Right forelimb (tissue), 1 donor: ENCODE data around the gene EMC1.
A peak's percentile ranks its signal among the peaks of the same experiment; 100 is the strongest.

Source experiments
- DNase-seq: peaks from one replicate; pipeline ENCODE4 v3.0.0-alpha.2; 2018

EMC1 gene

DNA sequence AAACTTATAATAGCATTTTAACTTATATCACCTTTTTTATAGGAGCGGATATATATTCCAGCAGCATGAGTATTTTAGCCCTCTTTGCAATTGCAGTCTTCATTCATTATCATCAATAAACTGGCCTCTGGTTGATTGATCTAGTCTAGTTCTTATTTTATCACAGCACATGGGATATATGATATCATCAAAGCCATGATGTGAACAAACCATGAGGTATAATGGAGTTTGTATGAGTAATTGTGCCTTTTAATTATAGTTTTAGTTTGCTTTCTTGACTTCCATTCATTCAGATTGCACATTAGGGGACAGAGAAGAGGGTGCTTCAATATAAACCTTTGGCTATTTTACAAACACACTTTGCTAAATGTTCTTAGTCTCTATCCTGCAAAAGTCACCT lies 37.7 kb downstream of the EMC1 start:
- no peak for DNase-seq

DNA sequence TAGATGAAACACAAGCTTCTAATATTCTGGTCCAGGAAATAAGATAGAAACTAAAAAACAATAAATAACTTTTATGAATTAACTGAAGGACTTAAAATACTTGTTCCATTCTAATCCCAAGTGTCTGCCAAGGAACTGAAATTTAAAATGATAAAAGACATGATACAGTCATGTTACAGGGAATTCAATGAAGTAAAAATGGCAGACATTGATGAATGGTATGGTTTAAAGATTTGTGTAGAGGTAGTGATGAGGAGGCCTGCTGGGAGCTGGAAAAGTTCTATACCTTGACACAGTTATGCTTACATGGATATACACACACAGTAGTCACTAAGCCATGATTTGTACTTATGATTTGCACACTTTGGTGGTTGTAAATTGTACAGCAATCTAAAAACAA lies 39.2 kb downstream of the EMC1 start:
- no peak for DNase-seq

DNA sequence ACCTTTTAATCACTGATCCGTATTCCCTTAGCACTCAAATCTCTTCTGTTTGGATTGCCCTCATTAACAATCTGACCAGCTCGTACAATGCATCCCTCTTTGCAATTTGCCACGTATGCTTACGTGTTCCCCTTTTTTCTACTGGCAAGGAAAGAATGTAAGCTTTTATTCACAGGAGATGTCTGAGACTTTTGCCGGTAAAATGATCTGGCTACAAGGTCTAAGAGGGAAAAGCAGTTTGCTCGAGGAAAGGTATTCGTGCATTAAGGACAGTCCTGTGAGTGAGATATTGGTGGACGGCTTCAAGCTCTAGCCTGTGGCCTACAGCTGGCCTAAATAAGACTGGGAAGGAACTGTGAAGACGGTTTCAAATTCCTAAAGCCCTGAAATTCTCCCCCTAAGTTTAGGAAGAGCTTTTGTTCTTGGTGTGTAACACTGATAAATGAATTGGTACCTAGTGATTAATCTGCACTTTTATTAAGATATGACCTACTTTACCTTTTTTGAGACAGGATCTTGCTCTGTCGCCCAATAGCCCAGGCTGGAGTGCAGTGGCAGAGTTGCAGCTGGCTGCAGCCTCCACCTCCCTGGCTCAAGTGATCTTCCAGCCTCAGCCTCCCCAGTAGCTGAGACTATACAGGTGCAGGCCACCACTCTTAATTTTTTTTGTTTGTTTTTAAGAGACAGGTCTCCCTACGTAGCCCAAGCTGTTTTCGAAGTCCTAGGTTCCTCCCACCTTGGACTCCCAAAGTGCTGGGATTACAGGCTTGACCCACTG lies 40.4 kb downstream of the EMC1 start:
- peak; percentile 43 for DNase-seq

DNA sequence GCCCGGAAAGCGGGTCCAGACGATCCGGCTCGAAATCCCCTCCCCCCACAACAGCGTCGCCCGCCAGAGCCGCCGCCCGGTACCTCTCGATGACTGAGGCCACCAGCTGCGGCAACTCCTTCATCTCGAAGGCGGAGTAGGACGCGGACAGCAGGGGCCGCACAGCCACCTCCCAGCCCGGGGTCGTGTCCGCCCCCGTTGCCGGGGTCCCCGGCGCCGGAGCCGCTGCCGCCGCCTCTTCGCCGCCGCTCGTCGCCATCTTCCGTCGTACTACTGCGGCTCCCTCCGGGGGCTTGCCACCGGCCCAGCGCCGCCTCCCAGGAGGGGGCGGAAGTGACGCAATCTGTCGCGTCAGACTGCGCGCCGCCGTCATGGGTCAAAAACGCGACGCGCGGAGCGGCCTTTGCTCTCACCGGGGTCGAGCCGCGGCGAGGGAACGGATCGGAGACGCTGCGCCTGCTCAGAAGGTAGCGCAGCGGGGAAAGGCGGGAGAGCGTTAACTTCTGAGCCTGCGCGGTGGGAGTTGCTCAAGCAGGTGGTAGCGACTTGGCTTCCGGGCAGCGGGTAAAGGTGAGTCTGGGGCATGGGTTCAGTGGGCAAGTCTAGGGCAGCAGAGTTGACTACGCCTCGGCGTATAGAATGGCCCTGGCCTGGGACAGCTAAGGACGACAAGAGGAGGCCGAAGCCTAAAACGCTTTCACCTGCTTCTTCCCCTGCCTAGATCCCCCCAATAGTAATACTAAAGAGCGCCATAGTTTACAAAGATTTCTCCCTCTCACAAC lies 41.1 kb downstream of the EMC1 start, which contains the start of gene UBR4:
Gene UBR4, minus strand, starts transcription at position 277 of the 782 bp plus-strand sequence. Its CDS starts 18 bp downstream, at position 259.
- DNase-seq, result peak; percentile 96

DNA sequence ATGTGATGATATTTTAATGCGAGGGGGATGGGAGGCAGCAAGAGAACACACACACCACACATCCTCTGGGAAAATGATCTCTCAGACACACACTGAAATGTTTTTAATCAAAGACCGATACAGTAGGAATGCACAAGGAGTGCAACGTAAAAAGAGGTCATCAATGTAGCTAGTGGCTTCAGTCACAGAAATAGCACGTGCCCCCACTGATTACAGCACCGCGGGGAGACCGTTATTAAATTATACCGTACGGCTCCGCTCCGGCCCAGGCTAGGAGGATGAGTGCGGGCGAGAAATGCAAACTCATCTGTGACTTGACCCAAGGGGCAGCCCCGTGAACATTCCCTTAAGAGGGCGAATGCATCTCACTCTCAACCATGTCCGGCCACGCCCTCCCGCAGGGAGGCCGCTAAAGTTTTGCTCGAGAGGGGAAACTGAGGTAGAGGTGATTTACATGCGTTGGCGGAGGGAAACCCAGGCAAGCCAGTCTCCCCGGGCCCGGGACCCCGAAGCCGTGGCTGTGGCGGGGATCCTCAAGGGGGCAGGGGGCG lies 41.8 kb downstream of the EMC1 start:
- no peak for DNase-seq

DNA sequence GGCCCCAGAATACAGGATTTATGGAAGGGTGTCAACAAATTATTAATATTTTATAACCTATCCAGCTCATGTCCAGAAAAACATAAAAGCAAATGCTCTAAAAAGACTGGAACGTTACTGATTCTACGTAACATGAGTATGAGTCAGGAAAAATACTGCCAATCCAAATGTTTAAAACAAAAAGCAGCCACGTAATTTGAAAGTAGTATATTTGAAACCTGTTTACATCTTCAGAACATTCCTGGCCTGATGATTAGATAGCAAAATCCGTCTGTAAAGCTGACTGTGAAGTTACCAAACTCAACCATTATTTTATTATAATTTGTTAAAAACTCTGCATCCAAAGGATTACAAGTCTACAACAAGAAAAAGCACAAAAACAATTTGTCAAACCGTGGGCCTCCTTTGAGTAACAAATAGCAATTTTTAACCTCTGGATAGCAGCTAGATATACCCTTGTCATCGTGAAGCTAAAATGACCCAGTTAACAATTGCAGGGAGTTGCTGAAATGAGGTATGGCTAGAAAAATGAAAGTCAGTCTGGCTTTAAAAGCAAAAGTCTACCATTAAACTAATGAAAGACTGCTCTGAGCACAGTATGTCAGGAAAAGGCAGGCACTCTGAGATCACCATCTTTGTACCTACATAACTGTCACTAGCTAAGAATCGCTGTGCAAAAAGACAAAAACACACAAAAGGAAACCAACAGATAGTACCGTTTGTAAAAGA lies 42.5 kb downstream of the EMC1 start:
- DNase-seq, result no peak

DNA sequence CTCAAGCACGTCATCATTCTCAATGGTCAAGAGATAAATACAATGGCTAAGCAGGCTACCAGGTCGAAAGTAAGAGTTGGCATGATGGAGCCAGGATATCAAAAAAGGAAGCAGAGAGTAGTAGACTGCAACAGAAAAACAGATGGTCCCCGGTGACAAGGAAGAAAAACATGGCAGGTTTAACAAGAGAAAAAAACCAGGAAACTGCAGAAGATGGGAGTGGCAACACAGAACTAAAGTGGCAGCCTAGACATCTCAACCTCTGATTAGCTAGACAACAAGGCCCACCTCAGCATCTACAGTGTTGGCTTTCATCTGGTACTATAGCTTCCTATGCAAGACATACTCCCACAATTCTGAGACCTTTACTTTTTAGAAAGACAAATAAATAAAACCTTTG lies 44.4 kb downstream of the EMC1 start:
- no peak for DNase-seq

DNA sequence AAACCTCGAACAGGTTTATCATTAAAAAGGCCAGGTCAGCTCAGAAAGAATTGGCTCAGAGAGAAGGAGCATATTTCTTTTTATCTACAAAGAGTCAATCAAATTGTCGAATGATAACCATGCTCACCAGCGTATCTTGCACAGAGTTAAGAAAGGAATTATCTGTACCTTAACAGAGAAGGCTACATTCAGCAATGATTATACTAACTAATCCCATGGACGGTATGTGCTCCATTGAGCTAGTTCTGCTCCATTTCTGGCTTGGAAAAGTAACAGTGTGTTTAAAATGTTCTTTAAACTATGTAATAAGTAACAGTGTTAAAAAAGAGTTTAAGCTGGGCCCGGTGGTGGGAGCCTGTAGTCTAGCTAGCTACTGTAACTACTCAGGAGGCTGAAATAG lies 45.5 kb downstream of the EMC1 start:
- no peak for DNase-seq

DNA sequence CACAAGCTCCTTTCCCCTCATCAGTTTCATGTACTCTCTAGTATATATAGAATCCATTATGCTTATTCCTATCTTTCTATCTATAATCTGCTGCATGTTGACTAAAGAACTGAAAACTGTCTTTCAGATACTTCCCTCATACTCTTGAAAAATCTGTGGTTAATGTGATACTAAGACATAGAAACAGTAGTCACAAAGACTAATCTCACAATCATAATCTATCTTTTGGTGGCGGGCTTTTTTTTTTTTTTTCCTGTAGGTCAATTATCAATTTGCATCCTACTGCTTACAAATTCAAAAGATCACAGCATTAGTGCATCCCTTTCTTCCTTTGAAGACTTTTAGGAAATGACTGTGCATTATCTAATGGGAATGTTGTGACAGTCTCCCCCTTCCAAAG lies 45.9 kb downstream of the EMC1 start:
- no peak for DNase-seq

DNA sequence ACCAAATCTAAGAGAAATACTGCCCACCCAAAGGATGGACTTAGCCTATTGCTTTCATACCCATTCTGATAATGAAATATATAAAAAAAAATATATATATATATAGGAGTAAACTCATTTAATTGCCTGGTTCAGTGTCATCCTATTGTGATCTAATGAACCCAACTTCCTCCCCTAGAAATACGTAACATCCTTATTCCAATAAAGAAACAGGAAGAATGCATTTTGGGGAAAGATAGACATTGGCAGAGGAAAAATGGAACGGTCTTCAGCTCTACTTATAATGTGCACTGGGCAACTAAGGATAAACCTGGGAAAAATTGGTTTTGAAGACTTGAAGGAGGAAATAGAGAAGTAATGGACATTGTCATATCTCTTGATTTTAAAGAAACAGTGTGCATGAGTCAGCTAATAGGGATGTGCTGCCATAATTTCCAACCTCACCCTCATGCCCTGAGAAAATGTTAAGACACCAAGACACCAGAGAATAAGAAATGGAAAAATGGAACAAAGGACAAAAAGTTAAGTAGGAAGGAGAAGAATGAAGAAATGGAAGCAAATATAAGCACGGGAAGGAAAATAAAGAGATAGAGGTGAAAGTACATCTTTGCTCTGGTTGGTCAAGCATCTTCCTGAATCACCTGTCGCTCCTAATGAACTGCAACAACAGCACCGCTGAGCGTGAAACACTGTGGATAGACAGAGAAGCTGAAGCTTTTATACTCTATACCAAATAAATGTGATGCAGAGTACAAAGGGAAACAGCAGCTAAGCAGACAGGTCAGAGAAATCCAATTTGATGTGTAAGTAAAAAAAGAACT lies 46.7 kb downstream of the EMC1 start:
- no peak for DNase-seq

DNA sequence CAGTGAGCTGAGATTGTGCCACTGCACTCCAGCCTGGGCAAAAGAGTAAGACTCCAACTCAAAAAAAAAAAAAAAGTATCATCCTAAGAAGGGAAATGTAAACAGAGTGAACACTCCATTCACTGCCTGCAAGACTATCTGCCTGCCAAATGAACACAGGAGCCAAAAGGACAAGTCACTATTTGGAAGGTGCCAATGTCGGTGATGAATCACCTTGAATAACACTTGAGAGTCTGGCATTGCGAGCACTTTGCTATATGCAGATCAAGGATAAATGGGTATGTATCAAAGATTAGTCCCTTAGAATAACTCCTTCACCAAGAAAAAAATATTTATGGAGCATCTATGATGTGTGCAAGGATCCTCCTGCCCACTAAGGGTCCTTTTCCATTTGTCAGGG lies 47.9 kb downstream of the EMC1 start:
- DNase-seq, result no peak

DNA sequence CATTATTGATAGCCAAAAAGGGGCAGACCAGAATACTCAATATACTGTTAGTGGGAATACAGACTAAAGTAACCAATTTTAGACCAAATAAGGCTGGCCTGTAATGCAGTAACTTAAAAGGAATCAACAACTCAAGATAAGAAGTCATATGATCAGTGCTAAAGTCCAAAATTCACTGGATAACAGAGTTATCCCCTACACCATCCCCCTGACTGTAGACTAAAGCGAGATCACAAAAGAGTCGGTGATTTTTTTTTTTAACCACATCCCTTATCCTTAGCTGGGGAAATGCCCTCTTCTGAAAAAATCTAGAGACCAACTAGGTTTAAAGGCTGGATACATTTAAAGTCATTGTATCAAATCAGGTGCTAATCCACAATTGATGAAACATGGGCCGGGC lies 48.9 kb downstream of the EMC1 start:
- DNase-seq, result no peak

DNA sequence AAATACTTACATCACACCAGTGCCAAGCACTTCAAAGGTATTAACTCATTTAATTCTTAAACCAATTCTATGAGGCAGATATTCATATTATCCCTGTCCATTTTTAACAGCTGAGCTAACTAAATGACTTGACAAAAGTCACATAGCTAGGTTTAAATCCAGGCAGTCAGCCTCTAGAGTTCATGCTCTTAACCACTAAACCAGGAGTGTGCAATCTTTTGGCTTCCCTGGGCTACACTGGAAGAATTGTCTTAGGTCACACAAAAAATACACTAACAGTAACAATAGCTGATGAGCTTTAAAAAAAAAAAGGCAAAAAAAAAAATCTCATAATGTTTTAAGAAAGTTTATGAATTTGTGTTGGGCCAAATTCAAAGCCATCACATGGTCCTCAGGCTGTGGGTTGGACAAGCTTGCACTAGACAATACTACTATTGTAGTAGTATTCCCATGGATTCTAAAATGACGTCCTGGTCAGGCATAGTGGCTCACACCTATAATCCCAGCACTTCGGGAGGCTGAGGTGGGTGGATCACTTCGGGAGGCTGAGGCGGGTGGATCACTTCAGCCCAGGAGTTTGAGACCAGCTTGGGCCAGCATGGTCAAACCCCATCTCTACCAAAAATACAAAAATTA lies 51.2 kb downstream of the EMC1 start:
- DNase-seq, result no peak

DNA sequence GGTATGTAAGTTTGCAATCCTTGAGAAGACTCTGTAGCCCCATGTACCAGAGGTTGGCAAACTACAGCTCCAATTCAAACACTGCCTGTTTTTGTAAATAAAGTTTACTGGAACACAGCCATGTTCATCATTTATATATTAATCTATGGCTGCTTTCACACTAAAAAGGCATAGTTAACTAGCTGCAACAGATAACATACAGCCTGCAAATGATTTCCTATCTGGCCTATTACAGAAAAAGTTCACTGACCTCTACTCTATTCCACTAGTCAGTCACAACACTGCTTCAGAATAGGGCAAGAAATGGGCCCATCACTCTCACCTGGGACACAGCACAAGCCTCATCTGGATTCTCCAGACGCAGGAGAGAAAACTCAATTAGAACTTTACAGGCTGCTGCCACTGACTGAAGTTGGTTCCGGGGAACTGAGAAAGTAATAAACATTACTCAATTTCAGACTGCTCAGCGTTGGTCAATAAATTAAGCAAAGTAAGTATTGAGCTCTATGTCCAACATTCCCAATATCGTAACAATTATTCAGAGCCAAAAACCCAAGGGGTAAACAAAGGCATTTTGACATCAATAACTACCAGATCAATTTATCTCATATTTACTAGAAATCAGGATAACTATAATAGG lies 51.9 kb downstream of the EMC1 start:
- DNase-seq, result no peak

DNA sequence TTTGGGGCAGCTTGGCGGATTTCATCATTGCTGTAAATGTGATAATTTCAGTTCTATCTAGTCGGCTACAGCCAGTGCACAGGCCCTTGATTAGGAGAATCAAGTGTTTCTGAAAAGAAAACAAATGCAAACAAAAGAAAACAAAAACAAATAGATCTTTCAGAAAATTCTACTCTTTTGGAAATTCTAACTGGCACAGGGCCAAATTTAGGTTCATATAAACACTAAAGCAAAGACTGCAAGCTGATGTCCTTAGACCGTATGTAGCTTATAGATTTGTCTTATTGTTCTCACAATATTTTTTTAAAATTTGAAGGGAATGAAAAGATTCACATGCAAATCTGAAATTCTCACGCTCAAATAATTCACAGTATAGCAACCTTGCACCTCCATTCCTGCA lies 52.5 kb downstream of the EMC1 start:
- no peak for DNase-seq

DNA sequence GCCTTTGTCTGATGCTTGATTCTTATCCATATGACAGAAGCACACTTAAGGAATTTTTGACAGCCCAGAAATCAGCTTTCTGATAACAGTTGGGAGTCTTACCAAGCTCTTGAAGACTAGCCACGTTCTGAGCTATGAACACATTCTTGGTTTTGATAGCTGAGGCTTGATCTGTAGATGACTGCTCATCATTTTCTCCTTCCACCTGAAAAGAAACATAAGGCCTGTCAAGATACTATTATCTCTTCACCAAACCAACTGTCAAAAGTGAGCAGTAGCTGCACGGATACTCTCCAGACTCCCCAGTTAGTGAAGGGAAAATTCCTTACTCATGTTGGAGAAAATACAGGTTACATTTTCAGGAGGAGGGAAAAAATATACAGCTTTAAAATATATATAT lies 53.5 kb downstream of the EMC1 start:
- no peak for DNase-seq

DNA sequence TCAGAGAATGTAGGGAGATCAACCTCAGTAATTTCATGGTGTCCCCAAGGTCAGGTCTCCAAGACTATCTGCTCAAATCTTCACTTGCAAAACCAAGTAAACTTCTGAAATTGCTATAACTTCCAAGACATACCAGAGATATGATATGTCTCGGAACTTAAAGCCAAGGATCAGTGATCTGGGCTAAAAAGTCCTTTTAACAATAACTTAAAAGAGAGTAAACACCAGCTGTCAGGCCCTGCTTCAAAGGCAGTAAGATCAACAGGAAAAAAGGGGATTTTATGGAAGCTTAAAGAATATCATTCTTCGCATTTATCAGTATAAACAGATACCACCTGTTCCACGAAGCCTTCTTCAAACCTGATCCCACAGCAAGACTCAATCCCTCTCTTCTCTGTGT lies 55.0 kb downstream of the EMC1 start:
- DNase-seq, result no peak

DNA sequence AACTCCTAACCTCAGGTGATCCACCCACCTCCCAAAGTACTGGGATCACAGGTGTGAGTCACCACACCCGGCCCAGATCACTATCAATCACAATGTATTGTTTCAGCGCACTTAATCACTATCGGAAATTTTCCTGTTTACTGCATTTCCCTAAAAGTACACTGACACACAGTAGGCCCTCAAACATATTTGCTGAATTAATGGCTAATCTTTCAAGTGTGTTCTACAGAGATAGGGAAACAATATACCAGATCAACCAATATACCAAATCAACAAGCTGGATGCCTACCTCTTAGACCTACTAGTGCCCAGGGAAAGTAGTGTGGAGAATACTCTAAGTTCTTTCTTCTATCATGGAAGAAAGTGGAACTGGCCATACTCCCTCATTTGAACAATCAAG lies 58.3 kb downstream of the EMC1 start:
- no peak for DNase-seq

DNA sequence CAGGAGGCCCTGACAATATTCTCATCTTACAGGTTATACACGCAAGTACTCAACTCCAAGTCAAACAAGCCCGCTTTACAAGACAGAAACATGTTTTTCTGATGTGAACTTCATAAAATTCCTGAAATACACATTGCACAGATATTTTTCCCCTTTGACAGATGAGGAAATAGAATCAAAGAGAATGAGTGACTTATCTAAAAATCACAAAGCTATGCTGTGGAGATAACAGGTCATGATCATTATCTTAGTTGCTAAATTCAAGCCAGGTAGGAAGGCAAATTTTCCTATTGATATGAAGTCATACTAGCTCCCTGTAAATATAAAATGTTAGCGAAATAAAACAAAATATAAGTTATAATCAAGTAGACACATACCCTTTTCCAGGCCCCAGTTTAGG lies 59.5 kb downstream of the EMC1 start:
- DNase-seq, result no peak

DNA sequence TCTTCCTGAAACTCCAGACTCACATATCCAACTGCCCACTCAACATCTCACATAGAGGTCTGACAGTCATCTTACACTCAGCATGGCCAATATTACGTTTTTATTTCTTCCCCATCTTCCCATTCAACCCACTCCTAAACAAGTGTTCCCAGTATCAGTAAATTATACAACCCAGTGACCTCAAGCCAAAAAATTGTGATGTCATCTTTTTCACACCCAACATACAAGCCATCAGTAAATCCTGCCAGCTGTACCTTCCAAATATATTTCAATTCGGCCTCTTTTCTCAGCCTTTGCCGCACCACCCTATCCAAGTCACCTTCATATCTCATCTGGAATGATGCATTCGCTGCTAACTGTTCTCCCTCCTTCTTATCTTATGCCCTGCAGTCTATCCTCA lies 60.9 kb downstream of the EMC1 start:
- no peak for DNase-seq

DNA sequence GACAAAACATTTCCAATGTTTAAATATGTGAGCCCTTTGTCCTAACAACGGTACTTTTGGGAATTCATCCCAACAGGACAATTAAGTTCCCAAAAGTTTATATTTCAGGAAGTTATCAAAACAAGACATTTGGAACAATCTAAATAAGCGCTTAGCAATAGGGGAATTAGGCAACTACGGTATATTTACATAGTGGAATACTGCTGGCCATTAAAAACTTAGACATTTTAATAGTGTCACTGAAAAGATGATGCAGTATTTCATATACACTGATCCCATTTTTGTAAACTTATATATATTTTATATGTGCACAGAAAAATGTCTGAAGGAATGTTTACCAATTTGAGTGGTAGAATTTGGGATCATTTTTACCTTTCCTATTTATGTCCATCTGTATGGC lies 62.1 kb downstream of the EMC1 start:
- DNase-seq, result no peak

DNA sequence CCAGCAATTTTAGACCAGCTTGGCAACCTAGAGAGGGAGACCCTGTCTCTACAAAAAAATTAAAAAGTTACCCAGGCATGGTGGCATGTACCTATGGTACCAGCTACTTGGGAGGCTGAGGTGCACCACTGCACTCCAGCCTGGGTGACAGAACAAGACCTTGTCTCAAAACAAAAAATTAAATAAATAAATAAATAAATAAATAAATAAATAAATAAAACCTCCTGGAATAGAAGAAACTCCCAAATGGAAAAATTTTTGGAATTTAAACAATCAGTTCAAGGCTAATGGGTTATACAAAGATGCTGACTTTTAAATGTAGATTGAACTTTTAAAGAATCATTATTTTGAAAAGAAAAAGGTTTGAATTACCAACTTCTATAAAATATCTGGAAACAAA lies 63.5 kb downstream of the EMC1 start:
- no peak for DNase-seq
